Kidney epithelial cell (primary cell): ENCODE data around the gene GRID2. TPM values are rescaled to one million over a fixed set of nuclear protein-coding genes. Genes with fewer than 3 reads are reported as not detected.

ENCODE experiments used
- DNase-seq: peaks from one replicate; pipeline ENCODE4 v3.0.0-alpha.2; 2010; ENCODE audit warnings: low read depth
- H3K27me3 ChIP-seq: 2 replicates; pipeline ENCODE4 v1.6.0; 2011; ENCODE audit warnings: low read length; ENCODE audit not compliant: control insufficient read depth, insufficient read depth
- H3K36me3 ChIP-seq: 2 replicates; pipeline ENCODE4 v1.5.1; 2011; ENCODE audit warnings: low read length; ENCODE audit not compliant: control insufficient read depth, insufficient read depth
- H3K4me3 ChIP-seq: 2 replicates; pipeline ENCODE4 v1.5.1; 2011; ENCODE audit warnings: low read depth, mild to moderate bottlenecking, control low read depth, low read length
- CTCF ChIP-seq: IDR thresholded peaks from 2 replicates; pipeline ENCODE4 v1.5.1; 2011; ENCODE audit warnings: mild to moderate bottlenecking, moderate library complexity, low read length, control low read depth, inconsistent platforms; ENCODE audit not compliant: insufficient read depth, poor library complexity, severe bottlenecking
- total RNA-seq: library from RNA; depleted of rRNA; stranded (reverse); fragments of >200 nt; gene quantifications from 2 replicates; pipeline ENCODE4 v1.2.3, GENCODE V29; 2015

The GRID2 gene
- total RNA-seq, 1 donor from 2014 or later, result not detected

- H3K36me3 ChIP-seq, result no peaks in the 10 kb centered on the region
- H3K27me3 ChIP-seq, result no peaks in the 10 kb centered on the region
- H3K4me3 ChIP-seq, result no peak overlapping the region
- no peak for TF ChIP-seq CTCF
- DNase-seq, result no peak
These were observed 262.5 kb downstream of the GRID2 start for GRCh38 chr4:92566269-92566668.

GRCh38 chr4:92580816-92581215 lies 277.1 kb downstream of the GRID2 start:
- no peak overlapping the region for H3K4me3 ChIP-seq
- DNase-seq, result no peak
- H3K36me3 ChIP-seq, result no peaks in the 10 kb centered on the region
- no peak for TF ChIP-seq CTCF
- H3K27me3 ChIP-seq, result no peaks in the 10 kb centered on the region

GRCh38 chr4:92599044-92599443 lies 295.3 kb downstream of the GRID2 start:
- H3K27me3 ChIP-seq, result no peaks in the 10 kb centered on the region
- H3K36me3 ChIP-seq, result no peaks in the 10 kb centered on the region
- no peak overlapping the region for H3K4me3 ChIP-seq
- TF ChIP-seq CTCF, result no peak
- DNase-seq, result no peak

GRCh38 chr4:92600638-92601037 lies 296.9 kb downstream of the GRID2 start:
- no peak overlapping the region for H3K4me3 ChIP-seq
- H3K27me3 ChIP-seq, result no peaks in the 10 kb centered on the region
- no peak for DNase-seq
- H3K36me3 ChIP-seq, result no peaks in the 10 kb centered on the region
- TF ChIP-seq CTCF, result no peak

GRCh38 chr4:92606227-92606626 lies 302.5 kb downstream of the GRID2 start:
- Histone ChIP-seq H3K36me3 (no peaks in the 10 kb centered on the region), H3K4me3 (no peak overlapping the region), H3K27me3 (no peaks in the 10 kb centered on the region)
- no peak for TF ChIP-seq CTCF
- DNase-seq, result no peak

- Histone ChIP-seq H3K4me3 (no peak overlapping the region), H3K27me3 (no peaks in the 10 kb centered on the region), H3K36me3 (no peaks in the 10 kb centered on the region)
- no peak for TF ChIP-seq CTCF
- DNase-seq, result no peak
These were observed 311.3 kb downstream of the GRID2 start for GRCh38 chr4:92615049-92615448.
